NOMO-1 treated with DMSO at 0.1 percent for 48 hours (cell line): ENCODE data around the gene VSIG10L.

Source experiments
- DNase-seq: peaks from one replicate; lab custom pipeline; 2025; ENCODE audit not compliant: unreplicated experiment; lab: John Stamatoyannopoulos, UW

Gene VSIG10L

DNA sequence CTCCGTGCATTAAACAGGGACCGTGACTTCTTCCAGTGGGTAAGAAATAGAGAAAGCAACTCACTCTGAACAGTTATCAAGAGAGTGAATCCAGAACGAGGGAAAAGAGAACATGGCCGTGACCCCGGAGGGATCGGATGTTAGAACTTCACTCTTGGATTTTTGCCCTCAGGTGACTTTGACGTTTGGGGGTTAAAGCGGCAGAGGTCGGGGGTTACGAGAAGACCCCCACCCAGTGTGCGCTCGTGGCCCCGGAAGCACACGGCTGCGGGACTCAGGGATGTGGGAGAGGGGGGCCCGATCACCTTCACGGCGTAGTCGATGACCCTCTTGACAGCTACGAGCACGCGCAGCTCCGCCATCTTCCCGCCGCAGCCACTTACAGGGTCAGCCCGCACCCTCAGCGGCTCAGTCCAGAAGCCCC is 24.0 kb upstream of the VSIG10L start, which contains the start of gene ETFB:
TSS of gene ETFB (minus strand) at position 424 of the 424 bp plus-strand sequence. CDS start at position 362, 62 bp downstream.
- no peak for DNase-seq

DNA sequence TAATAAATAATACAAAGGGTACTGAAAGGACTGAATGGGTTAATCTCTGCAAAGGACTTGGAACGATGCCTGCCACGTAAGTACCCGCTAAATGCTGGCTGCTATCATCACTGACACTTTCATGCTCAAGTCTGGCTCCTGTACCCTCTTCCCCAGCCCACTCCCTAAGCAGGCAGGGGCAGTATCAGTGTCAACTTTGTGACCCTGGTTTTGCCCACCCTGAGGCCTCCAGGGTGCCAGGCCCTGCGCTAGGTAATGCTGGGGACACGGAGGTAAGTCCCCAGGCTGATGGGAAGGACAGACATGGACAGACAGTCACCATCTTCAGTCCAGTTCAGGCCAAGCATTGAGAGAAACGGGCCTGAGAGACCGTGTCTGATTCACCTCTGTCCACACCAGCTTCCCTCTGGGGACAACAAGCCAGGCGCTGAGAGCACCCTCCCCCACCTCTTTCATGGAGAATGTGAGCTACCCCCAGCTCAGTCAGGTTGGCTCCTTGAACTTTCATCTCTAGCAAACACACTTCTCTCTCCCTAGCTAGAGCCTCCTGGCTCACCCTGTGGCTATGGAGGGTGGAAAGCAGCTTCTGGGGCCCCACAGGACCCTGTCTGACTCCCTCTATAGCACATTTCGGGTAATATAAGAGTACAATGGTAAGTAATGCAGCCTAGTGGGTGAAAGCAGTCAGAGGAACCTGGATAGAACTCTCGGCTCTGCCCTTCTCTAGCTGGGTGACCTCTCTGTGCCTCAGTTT is 23.4 kb upstream of the VSIG10L start:
- DNase-seq: peak; percentile 36

- no peak for DNase-seq
These were observed 22.5 kb upstream of the VSIG10L start for GRCh38 chr19:51364200-51365106.

GRCh38 chr19:51361239-51361638 is 19.3 kb upstream of the VSIG10L start:
- no peak for DNase-seq

- DNase-seq: no peak
These were observed 17.4 kb upstream of the VSIG10L start for GRCh38 chr19:51359294-51359693.

DNA sequence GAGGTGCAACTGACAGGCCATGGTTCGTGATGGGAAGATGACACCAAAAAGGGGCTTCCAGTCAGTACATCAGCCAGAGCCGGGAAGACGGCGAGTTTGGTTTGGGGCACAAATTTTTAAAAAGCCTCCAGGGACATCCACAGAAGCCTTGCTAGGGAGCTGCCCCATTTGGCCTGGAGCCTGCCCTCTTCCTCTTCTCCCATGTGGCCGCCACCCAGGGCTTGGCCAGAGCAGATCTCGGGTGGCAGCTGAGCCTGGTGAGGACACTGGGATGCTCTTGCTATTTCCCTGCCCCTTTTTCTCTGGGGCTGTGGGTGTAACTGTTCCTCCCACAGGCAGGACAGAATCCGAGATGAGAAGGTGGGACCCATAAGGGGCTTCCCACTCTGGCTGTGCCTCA is 16.0 kb upstream of the VSIG10L start:
- DNase-seq: no peak

DNA sequence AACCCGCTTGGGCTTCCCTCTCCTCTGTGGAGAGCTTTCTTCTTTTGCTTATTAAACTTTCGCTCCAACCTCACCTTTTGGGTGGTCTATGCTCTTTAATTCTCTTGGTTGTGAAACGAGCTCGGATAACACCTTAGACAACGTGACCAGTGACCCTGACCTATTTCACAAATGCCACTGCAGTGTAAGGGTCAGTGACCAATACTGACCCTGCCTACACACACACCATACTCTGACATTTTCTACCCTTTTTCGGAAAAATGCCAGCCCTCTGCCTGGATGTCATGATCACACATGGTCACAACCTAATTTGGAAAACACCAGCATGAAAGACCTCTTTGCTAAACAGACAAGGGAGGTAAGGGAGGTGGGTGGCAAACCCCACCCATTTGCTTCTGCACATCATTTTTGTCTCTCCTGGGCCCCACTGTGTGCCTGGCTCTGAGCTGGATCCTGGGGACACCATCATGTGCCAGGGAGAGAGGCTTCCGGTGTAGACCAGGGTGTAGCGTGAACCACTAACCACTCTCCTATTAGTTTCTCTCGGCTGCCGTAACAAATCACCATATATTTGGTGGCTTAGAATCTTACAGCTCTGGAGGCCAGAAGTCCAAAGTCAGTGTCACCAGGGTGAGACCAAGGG is 14.3 kb upstream of the VSIG10L start:
- no peak for DNase-seq

DNA sequence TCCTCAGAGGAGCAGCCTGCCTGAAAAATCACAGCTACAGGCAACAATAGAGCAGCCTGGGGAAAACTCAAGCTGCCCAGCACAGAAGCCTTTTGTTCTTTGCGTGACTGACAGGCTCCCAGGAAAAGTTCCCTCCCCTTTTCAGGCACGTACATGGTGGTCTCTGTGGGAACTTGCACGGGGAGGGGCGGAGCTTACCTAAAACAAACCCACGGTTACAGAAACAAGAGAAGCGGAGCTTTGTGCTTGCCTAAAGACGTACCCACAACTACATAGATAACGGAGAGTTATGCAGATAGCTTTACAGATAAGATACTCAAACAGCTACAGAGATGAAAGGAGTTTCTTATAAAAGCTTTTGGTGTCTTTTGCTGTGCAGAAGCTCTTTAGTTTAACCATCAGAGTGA is 12.8 kb upstream of the VSIG10L start:
- DNase-seq: no peak

DNA sequence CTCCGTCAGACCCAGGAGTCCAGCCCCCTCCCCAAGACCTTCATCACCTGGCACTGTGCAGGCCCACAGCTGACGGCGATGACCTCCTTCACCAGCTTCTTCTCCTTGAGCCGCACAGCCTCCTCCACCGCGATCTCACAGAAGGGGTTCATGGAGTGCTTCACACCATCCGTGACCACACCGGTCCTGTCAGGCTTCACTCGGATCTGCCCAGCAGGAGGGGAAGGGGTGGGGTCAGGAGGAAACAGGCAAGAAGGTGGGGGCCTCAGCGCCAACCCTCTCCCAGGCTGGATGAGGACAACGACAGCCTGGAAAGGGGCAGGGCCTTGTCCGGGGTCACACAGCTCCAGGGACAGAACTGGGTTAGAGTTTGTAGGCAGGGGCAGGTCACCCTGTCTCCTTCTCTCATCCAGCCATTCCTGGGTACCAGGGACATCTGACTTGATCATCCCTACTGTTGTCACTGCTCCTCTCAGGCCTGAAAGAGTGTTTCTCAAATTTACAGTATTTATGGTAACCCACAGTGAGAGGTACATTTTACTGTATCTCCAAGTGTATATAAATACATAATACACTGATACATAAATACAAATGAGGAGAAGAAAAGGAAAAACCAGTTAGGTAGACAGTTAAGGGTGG is 12.3 kb upstream of the VSIG10L start:
- no peak for DNase-seq

- no peak for DNase-seq
These were observed 10.9 kb upstream of the VSIG10L start for GRCh38 chr19:51352783-51353360.

DNA sequence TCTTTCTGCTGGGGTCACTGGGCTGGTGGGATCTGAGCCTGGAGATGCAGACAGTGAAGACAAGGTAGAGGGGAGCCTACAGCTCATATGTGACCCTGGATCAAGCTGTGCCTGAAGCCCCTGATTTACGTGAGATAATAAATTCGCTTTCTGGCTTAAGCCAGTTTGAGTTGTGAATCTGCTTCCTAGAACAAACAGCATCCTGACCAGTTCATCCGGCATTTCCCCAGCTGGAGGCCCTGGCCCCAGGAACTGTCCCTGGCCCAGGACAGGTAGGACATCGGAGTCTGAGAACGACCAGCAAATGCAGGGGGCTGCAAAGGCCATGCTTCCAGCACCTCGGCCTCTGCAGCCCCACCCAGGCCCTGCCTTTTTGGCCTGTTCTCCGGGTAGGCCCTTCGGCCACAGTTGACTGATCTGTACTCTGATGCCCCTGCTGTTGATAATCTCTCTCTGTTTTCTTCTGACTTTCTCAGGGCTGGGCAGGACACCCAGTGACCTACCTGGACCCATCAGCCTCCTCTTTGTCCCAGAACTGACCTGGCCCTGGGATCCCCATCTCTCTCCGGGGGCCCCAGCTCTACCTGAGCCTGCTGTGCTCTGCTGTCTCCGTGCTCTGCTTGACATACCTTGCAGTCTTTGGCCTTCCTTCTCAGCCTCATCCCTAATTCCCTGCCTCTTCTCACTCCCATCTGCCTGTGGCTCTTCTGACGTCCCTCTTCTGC is 9.5 kb upstream of the VSIG10L start:
- DNase-seq: no peak

- no peak for DNase-seq
These were observed 5.4 kb upstream of the VSIG10L start for GRCh38 chr19:51347209-51347928.

DNA sequence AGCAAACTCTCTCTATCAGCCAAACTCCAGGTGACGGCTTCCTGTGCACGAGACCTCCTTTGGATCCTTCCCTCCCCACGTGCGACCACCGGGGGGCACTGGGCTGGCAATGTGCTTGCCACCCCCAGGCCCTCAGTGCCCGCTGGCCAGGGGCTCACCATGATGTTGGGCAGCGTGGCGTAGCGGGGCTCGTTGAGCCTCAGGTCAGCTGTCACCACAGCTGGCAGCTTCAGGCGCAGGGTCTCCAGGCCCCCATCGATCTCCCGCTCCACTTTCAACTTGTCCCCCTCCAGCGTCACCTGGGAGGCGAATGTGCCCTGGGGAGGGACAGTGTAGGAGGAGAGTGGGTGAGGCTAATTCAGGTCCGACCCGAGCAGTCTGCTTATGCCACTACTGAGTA is 4.8 kb upstream of the VSIG10L start:
- DNase-seq: no peak

DNA sequence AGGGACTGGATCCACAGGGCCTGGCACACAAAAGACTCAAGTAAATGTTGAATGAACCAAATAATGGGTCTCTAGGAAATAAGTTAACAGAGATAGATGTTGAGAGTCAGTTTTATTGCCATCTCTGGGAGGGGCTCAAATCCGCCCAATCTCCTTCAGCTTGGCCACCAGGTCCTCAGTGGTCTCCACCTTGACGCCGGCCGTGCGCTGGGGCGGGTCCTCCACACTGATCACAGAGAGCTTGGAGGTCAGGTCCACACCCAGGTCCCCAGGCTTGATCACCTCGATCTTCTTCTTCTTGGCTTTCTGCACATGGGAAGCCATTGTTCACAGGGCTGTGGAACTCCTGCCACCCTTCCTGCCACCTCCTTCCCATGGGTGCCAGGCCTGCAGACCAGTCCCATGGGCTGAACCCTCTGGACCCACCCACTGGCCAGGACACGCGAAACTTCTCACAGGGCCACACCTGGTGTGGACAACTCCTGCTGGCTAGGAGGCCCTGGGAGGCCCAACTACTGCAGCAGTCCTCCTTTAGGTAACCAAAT is 3.2 kb upstream of the VSIG10L start:
- DNase-seq: no peak

- no peak for DNase-seq
These were observed 961 bp upstream of the VSIG10L start for GRCh38 chr19:51342631-51343569.

DNA sequence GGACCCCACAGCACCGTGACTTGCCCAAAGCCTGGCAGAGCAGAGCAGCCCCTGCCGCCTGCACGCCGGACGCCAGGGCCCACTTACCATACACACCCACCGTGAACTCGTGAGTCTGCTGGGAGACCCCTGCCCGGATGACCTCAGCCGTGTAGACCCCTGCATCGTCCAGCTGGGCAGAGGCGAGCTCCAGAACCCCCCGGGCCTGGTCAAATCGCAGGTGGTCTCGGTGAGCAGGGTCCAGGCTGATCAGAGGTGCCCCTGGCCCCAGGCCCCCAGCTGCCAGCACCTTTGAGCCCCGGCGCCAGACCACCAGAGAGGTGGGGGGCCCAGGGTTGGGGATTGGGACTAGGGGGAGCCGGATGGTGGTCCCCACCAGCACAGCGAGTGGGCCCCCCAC is 873 bp downstream of the VSIG10L start:
- DNase-seq: no peak

DNA sequence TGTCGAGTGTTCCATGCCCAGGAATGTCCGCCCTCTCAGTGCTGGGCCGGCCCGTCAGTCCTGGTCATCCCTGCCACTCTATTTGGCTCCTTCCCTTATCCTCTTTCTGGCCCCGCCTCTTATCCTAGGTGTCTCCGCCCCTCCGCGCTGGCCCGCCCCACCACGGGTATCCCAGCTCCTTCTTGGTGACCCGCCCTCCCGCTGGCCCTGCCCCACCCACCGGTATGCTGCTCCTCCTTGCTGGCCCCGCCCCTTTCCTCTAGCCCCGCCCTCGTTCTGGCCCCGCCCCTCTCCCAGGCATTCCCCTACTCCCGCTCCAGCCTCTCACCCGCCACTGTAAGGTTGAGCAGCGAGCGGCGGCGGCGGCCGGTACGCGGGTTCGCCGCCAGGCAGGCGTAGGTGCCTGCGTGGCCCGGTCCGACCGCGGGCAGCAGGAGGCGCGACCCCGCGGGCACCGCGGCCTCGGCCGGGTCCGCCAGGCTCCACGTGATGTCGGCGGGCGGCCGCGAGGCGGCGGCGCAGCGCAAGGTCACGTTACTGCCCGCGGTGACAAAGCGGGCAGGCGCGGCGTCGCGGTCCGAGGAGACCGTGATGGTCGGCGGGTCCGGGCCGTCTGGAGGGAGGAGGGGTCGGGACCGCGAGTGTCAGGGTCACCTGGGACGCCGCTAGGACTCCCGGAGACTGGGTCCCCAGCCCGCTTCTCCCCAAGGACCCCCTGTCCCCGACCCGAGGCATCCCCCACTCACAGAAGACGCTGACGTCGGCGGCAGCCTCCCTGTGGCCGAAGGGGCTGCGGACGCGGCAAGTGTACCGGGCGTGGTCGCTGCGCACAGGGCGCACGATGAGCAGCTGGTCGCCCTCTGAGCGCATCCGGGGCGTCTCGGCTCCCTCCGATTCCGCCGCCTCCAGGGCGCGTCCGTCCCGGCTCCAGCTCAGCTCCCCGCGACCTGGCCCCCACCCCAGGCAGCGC is 2.0 kb downstream of the VSIG10L start:
- peak; percentile 90 for DNase-seq
